OCI-LY7 (cell line): ENCODE results near the gene KIAA1328.

Source experiments
- EZH2phosphoT487 ChIP-seq: fragments of 200-600 bp; sonication (generic); IDR thresholded peaks from 2 replicates; pipeline ENCODE4 v1.6.1; 2018; ENCODE audit warnings: low read depth, borderline replicate concordance, mild to moderate bottlenecking, mixed run types, antibody characterized with exemption, low read length, moderate library complexity, mixed read lengths
- TF ChIP-seq, protein P1 (sequence below): fragments of 200-600 bp; sonication (generic); conservative IDR thresholded peaks from 2 replicates; pipeline ENCODE4 v1.5.1; 2014; ENCODE audit warnings: mild to moderate bottlenecking, antibody characterized with exemption, low read length, moderate library complexity, mixed read lengths

- TF ChIP-seq, protein P1, sequence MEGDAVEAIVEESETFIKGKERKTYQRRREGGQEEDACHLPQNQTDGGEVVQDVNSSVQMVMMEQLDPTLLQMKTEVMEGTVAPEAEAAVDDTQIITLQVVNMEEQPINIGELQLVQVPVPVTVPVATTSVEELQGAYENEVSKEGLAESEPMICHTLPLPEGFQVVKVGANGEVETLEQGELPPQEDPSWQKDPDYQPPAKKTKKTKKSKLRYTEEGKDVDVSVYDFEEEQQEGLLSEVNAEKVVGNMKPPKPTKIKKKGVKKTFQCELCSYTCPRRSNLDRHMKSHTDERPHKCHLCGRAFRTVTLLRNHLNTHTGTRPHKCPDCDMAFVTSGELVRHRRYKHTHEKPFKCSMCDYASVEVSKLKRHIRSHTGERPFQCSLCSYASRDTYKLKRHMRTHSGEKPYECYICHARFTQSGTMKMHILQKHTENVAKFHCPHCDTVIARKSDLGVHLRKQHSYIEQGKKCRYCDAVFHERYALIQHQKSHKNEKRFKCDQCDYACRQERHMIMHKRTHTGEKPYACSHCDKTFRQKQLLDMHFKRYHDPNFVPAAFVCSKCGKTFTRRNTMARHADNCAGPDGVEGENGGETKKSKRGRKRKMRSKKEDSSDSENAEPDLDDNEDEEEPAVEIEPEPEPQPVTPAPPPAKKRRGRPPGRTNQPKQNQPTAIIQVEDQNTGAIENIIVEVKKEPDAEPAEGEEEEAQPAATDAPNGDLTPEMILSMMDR, result no peak
- no peak for TF ChIP-seq EZH2phosphoT487
Measured at GRCh38 chr18:37272226-37272625, 443.3 kb downstream of the KIAA1328 start.
